ENCODE data around the gene CTXN1.

GRCh38 chr19:7913652-7914051 lies 12.3 kb downstream of the CTXN1 start:
- TF ChIP-seq CTCF (IDR thresholded peaks at IDR 0.05), result no peak
- TF ChIP-seq EZH2 (IDR thresholded peaks at IDR 0.05; ENCODE audit: borderline replicate concordance, insufficient read depth, low read depth, low read length, poor library complexity, severe bottlenecking), result no peak
